Fibroblast of lung (primary cell): ENCODE data around the gene PDE3A.

ENCODE experiments used
- EZH2 ChIP-seq: IDR thresholded peaks from 2 replicates; pipeline ENCODE4 v1.5.1; 2012; ENCODE audit warnings: low read length, control low read depth, mild to moderate bottlenecking; ENCODE audit errors: missing control alignments
- TF ChIP-seq, protein P1 (sequence below), 2 donors: IDR thresholded peaks in 1 of 2; conservative IDR thresholded peaks in 1 of 2; 1 replicate in 1 of 2; 2 replicates in 1 of 2; pipeline ENCODE4 v1.5.1; 2011 to 2012; ENCODE audit warnings: low read length in 2 of 2, control low read depth in 1 of 2, inconsistent platforms in 1 of 2, low read depth in 1 of 2, mild to moderate bottlenecking in 1 of 2

GRCh38 chr12:20477255-20477654 lies 108.9 kb downstream of the PDE3A start:
- no peak for TF ChIP-seq EZH2
- TF ChIP-seq, protein P1, sequence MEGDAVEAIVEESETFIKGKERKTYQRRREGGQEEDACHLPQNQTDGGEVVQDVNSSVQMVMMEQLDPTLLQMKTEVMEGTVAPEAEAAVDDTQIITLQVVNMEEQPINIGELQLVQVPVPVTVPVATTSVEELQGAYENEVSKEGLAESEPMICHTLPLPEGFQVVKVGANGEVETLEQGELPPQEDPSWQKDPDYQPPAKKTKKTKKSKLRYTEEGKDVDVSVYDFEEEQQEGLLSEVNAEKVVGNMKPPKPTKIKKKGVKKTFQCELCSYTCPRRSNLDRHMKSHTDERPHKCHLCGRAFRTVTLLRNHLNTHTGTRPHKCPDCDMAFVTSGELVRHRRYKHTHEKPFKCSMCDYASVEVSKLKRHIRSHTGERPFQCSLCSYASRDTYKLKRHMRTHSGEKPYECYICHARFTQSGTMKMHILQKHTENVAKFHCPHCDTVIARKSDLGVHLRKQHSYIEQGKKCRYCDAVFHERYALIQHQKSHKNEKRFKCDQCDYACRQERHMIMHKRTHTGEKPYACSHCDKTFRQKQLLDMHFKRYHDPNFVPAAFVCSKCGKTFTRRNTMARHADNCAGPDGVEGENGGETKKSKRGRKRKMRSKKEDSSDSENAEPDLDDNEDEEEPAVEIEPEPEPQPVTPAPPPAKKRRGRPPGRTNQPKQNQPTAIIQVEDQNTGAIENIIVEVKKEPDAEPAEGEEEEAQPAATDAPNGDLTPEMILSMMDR (conservative IDR thresholded peaks at IDR 0.05 in 1 of 2, IDR thresholded peaks at IDR 0.05 in 1 of 2; ENCODE audit: low read depth in 1 of 2, low read length in 2 of 2), result no peak
